GM12878 (cell line): ENCODE data around the gene THRB. TPM values are rescaled to one million over a fixed set of nuclear protein-coding genes. Genes with fewer than 3 reads are reported as not detected.

Experiments
- ATAC-seq: fragments of 200-7000 bp; cut with Tn5 transposase; 3 replicates; pipeline ENCODE4 v1.9.1; 2020; ENCODE audit warnings: mild to moderate bottlenecking, moderate library complexity
- BruUV-seq: library from RNA; stranded (reverse); fragments of 400-500 nt; replicated peaks from 2 replicates; lab custom pipeline; 2021; lab: Mats Ljungman, UMichigan
- CTCF ChIA-PET: fragments of 300-600 bp; sonication (Branson Sonifier 250); formaldehyde crosslinking; extraction: SDS; loops from one replicate; lab custom pipeline; 2021; ENCODE audit warnings: inconsistent platforms; lab: Yijun Ruan, JAX
- POLR2A ChIA-PET: fragments of 350-600 bp; formaldehyde crosslinking; extraction: SDS; loops from one replicate; lab custom pipeline; 2021; ENCODE audit warnings: inconsistent platforms; lab: Charles Lee
- RAD21 ChIA-PET: fragments of 300-600 bp; sonication (Branson Sonifier 250); formaldehyde crosslinking; loops from one replicate; lab custom pipeline; 2023; ENCODE audit warnings: antibody characterized with exemption; ENCODE audit not compliant: unreplicated experiment; lab: Charles Lee
- SMC1A ChIA-PET: fragments of 300-600 bp; sonication (Branson Sonifier 250); formaldehyde crosslinking; loops from one replicate; lab custom pipeline; 2023; ENCODE audit not compliant: unreplicated experiment, uncharacterized antibody; lab: Charles Lee
- DNase-seq: peaks from one replicate; pipeline ENCODE4 v3.0.0-alpha.2; 2011; ENCODE audit warnings: low read depth, low spot score
- FAIRE-seq: peaks from 3 replicates; lab custom pipeline; 2011; peaks lifted over from hg19 to GRCh38; lab: Jason Lieb, UNC
- H2AFZ ChIP-seq: 2 replicates; pipeline ENCODE4 v1.6.0; 2011; ENCODE audit warnings: low read depth, low read length, control low read depth; ENCODE audit not compliant: control insufficient read depth
- H3K27ac ChIP-seq: 2 replicates; pipeline ENCODE4 v1.5.1; 2011; ENCODE audit warnings: control low read depth; ENCODE audit not compliant: control insufficient read depth, insufficient read depth
- H3K27me3 ChIP-seq, 2 experiments: replicated peaks in 1 of 2; 2 replicates each; pipeline versions ENCODE4 v1.6.0 to v1.6.1; 2011; ENCODE audit warnings: low read length in 1 of 2; ENCODE audit not compliant: control insufficient read depth in 2 of 2, insufficient read depth in 2 of 2
- H3K36me3 ChIP-seq, 2 experiments: 2 replicates each; pipeline ENCODE4 v1.5.1; 2011; ENCODE audit warnings: low read length in 1 of 2; ENCODE audit not compliant: control insufficient read depth in 2 of 2, insufficient read depth in 2 of 2
- H3K4me1 ChIP-seq: 2 replicates; pipeline ENCODE4 v1.6.1; 2011; ENCODE audit warnings: mild to moderate bottlenecking, low read length, moderate library complexity, mixed read lengths; ENCODE audit not compliant: control insufficient read depth, insufficient read depth
- H3K4me2 ChIP-seq: 2 replicates; pipeline ENCODE4 v1.6.0; 2011; ENCODE audit warnings: control low read depth; ENCODE audit not compliant: control insufficient read depth, insufficient read depth
- H3K4me3 ChIP-seq: fragments of 200-600 bp; sonication (generic); 2 replicates; pipeline ENCODE4 v1.5.1; 2016
- H3K79me2 ChIP-seq: 2 replicates; pipeline ENCODE4 v1.6.0; 2011; ENCODE audit warnings: low read length; ENCODE audit not compliant: control insufficient read depth, insufficient read depth
- H3K9ac ChIP-seq: 2 replicates; pipeline ENCODE4 v1.8.0; 2011; ENCODE audit warnings: low read length, control low read depth, mixed read lengths; ENCODE audit not compliant: control insufficient read depth, insufficient read depth
- H3K9me3 ChIP-seq: replicated peaks from 3 replicates; pipeline ENCODE4 v1.5.1; 2011; ENCODE audit warnings: mild to moderate bottlenecking, low read length; ENCODE audit not compliant: control insufficient read depth, insufficient read depth
- H4K20me1 ChIP-seq: 2 replicates; pipeline ENCODE4 v1.6.0; 2011; ENCODE audit not compliant: control insufficient read depth, insufficient read depth
- CHD2 ChIP-seq: IDR thresholded peaks from 2 replicates; pipeline ENCODE4 v1.6.1; 2011; ENCODE audit warnings: low read depth, low read length, improper control_type of control experiment, borderline replicate concordance
- DPF2 ChIP-seq: fragments of 450-650 bp; IDR thresholded peaks from 2 replicates; pipeline ENCODE4 v1.6.1; 2017; ENCODE audit warnings: mild to moderate bottlenecking
- HDAC2 ChIP-seq: fragments of 200-600 bp; sonication (generic); IDR thresholded peaks from 2 replicates; pipeline ENCODE4 v1.6.1; 2017
- MEF2A ChIP-seq: IDR thresholded peaks from 2 replicates; pipeline ENCODE4 v1.6.1; 2011; ENCODE audit warnings: low read depth, mild to moderate bottlenecking, low read length, moderate library complexity; ENCODE audit not compliant: insufficient read depth
- MXI1 ChIP-seq: fragments of 150-350 bp; IDR thresholded peaks from 2 replicates; pipeline ENCODE4 v1.6.1; 2011; ENCODE audit warnings: low read depth, mild to moderate bottlenecking, inconsistent platforms, low read length, improper control_type of control experiment
- NFXL1 ChIP-seq: fragments of 450-650 bp; IDR thresholded peaks from 2 replicates; pipeline ENCODE4 v1.6.1; 2017; ENCODE audit warnings: antibody characterized with exemption, mild to moderate bottlenecking, borderline replicate concordance
- NFYA ChIP-seq: IDR thresholded peaks from 2 replicates; pipeline ENCODE4 v1.6.1; 2011; ENCODE audit warnings: low read depth, mild to moderate bottlenecking, low read length, improper control_type of control experiment, borderline replicate concordance
- SPI1 ChIP-seq: IDR thresholded peaks from 2 replicates; pipeline ENCODE4 v1.6.1; 2011; ENCODE audit warnings: low read depth, mild to moderate bottlenecking, low read length, moderate library complexity, borderline replicate concordance; ENCODE audit not compliant: insufficient read depth
- SREBF1 ChIP-seq: IDR thresholded peaks from 2 replicates; pipeline ENCODE4 v1.6.1; 2012; ENCODE audit warnings: mild to moderate bottlenecking, low read length
- SRF ChIP-seq, 2 experiments: IDR thresholded peaks; 2 replicates each; pipeline ENCODE4 v1.6.1; 2011; ENCODE audit warnings: low read depth in 2 of 2, low read length in 2 of 2, mild to moderate bottlenecking in 1 of 2, moderate library complexity in 1 of 2
- TAF1 ChIP-seq: IDR thresholded peaks from 2 replicates; pipeline ENCODE4 v1.6.1; 2011; ENCODE audit warnings: mild to moderate bottlenecking, low read depth, low read length, borderline replicate concordance
- TCF3 ChIP-seq: IDR thresholded peaks from 2 replicates; pipeline ENCODE4 v1.6.1; 2012; ENCODE audit warnings: low read depth, mild to moderate bottlenecking, low read length, borderline replicate concordance; ENCODE audit not compliant: insufficient read depth
- ZNF274 ChIP-seq: IDR thresholded peaks from one replicate; pipeline ENCODE4 v1.8.0; 2011; ENCODE audit not compliant: insufficient read length, insufficient read depth
- WGBS: methylation state at CpG from one replicate; pipeline ENCODE4 v1.1.6; 2016; ENCODE audit warnings: low lambda C conversion rate; ENCODE audit not compliant: insufficient replicate concordance, insufficient coverage; ENCODE audit errors: missing lambda C conversion rate; 5-methylcytosine and 5-hydroxymethylcytosine counted together
- in situ Hi-C: fragments of 300-500 bp; cut with MboI; formaldehyde crosslinking; loops from 9 replicates; pipeline ENCODE4 v1.14.3; 2018; ENCODE audit warnings: mixed read lengths
- intact Hi-C: fragments of 100-400 bp; cut with micrococcal nuclease; formaldehyde crosslinking; loops from one replicate; pipeline ENCODE4 v1.14.2; 2022; ENCODE audit not compliant: unreplicated experiment
- polyA plus RNA-seq, 11 experiments: library from polyadenylated mRNA; depleted of rRNA in 4 of 11; unstranded in 6 of 11; stranded (reverse) in 5 of 11; fragments of >200 nt; fragmentation: Nextera tagmentation in 4 of 11; fragmentation: Illumina TruSeq in 1 of 11; extraction: Ambion mirVana in 4 of 11; extraction: Trizol in 1 of 11; gene quantifications; 1 replicate in 1 of 11; 2 replicates in 10 of 11; pipeline versions ENCODE4 v1.2.1 to v1.2.3, GENCODE V29; 2011 to 2016; ENCODE audit warnings: inconsistent platforms in 2 of 11, missing spikeins in 2 of 11, low read depth in 1 of 11
- total RNA-seq, 4 experiments: library from RNA; depleted of rRNA in 3 of 4; stranded (reverse); fragments of >200 nt in 3 of 4; fragmentation: Illumina TruSeq in 1 of 4; extraction: Trizol in 1 of 4; gene quantifications; 2 replicates each; pipeline versions ENCODE4 v1.2.1 to v1.2.3, GENCODE V29; 2013 to 2021
- TF ChIP-seq, protein P1 (sequence below): IDR thresholded peaks from 2 replicates; pipeline ENCODE4 v1.6.1; 2012; ENCODE audit warnings: improper control_type of control experiment, low read depth, low read length; ENCODE audit not compliant: insufficient replicate concordance
- TF ChIP-seq, protein P2 (sequence below): fragments of 450-650 bp; IDR thresholded peaks from 2 replicates; pipeline ENCODE4 v1.6.1; 2018; ENCODE audit warnings: mild to moderate bottlenecking, low read depth, moderate library complexity; ENCODE audit not compliant: partially characterized antibody

Gene THRB
- total and polyA plus RNA-seq, 10 of the 15 experiments (the other 5 are each of a cell fraction or from before 2014, with no cell fraction given) = 0.05 TPM; not detected in 9

DNA sequence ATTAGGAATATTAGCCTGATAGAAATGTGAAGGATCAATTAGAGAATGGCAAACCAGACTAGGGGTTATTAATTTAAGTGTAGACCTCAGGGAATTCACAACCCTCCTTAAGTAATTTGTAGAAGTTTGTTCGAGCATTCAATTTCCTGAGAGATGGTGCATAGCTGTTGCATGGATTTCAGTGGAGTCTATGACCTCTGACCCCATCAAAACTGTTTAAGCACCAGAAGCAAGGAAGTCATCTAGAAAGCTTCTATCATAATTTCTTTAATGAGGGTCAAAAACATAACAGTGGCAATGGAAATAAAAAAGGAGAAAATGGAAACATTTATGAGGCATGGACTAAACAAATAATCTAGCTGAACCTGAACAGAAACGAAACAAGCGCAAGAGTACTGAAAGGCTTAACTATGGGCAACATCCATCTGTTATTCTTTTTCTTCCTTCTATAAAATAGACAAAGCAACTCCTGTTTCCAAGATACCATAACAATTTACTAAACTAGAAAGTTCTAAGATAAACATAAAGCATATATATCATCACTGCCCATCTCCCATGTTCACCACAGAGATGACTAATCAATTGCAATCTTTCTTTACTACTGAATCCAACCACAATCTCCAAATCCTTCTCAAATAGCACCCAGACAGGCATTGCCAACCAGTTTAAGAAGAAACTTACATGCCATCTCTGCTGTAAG, 151.4 kb downstream of the THRB start (continued):
- no peak for TF ChIP-seq ZNF274
- no peak for TF ChIP-seq SREBF1
- TF ChIP-seq SPI1 = no peak
- TF ChIP-seq CHD2 = no peak
- no peak for TF ChIP-seq DPF2

DNA sequence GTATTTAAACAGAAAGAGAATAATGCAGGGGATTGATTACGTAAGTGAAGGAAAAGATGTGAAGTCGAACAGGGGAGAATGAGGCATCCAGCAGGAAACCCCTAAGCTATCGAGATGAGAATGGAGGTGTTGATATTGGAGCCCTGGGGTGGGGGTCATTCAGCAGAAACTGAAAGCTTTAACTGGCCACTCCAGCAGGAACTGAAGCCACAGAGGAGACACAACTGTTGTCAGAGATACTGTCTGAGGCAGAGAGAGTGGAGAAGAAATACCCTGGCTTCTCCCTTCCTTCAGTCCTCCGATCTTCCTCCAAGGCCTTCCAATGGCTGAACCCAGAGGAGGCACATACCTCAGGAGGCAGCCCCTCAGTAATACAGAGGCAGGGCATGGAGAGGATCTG, 152.4 kb downstream of the THRB start:
- RAD21 ChIA-PET = no interaction called here
- Histone ChIP-seq H3K27ac (no peak overlapping the region), H3K9ac (no peak overlapping the region), H3K4me1 (no peaks in the 10 kb centered on the region), H3K4me2 (no peak overlapping the region), H3K4me3 (no peak overlapping the region), H3K79me2 (no peaks in the 10 kb centered on the region), H3K9me3 (no peaks in the 10 kb centered on the region), H3K36me3 (no peaks in the 10 kb centered on the region), H3K27me3 (no peaks in the 10 kb centered on the region; a peak in 2 of 4 replicates), H4K20me1 (no peaks in the 10 kb centered on the region), H2AFZ (no peak overlapping the region)
- ATAC-seq = no peak
- POLR2A ChIA-PET = no interaction called here
- DNase-seq = no peak
- FAIRE-seq = no peak
- CTCF ChIA-PET = no interaction called here
- intact Hi-C loops = no loop called here
- 30% methylated on average over 4 of the region's 4 CpGs for WGBS
- in situ Hi-C loops = no loop called here
- no TSS peak for BruUV-seq
- SMC1A ChIA-PET = no interaction called here
- no peak for TF ChIP-seq CHD2
- no peak for TF ChIP-seq MXI1
- no peak for TF ChIP-seq MEF2A
- TF ChIP-seq HDAC2 = no peak
- no peak for TF ChIP-seq SRF (IDR thresholded peaks at IDR 0.05; ENCODE audit: low read depth in 2 of 2, low read length in 2 of 2)
- no peak for TF ChIP-seq TCF3
- no peak for TF ChIP-seq NFYA
- no peak for TF ChIP-seq NFXL1
- TF ChIP-seq, protein P1, sequence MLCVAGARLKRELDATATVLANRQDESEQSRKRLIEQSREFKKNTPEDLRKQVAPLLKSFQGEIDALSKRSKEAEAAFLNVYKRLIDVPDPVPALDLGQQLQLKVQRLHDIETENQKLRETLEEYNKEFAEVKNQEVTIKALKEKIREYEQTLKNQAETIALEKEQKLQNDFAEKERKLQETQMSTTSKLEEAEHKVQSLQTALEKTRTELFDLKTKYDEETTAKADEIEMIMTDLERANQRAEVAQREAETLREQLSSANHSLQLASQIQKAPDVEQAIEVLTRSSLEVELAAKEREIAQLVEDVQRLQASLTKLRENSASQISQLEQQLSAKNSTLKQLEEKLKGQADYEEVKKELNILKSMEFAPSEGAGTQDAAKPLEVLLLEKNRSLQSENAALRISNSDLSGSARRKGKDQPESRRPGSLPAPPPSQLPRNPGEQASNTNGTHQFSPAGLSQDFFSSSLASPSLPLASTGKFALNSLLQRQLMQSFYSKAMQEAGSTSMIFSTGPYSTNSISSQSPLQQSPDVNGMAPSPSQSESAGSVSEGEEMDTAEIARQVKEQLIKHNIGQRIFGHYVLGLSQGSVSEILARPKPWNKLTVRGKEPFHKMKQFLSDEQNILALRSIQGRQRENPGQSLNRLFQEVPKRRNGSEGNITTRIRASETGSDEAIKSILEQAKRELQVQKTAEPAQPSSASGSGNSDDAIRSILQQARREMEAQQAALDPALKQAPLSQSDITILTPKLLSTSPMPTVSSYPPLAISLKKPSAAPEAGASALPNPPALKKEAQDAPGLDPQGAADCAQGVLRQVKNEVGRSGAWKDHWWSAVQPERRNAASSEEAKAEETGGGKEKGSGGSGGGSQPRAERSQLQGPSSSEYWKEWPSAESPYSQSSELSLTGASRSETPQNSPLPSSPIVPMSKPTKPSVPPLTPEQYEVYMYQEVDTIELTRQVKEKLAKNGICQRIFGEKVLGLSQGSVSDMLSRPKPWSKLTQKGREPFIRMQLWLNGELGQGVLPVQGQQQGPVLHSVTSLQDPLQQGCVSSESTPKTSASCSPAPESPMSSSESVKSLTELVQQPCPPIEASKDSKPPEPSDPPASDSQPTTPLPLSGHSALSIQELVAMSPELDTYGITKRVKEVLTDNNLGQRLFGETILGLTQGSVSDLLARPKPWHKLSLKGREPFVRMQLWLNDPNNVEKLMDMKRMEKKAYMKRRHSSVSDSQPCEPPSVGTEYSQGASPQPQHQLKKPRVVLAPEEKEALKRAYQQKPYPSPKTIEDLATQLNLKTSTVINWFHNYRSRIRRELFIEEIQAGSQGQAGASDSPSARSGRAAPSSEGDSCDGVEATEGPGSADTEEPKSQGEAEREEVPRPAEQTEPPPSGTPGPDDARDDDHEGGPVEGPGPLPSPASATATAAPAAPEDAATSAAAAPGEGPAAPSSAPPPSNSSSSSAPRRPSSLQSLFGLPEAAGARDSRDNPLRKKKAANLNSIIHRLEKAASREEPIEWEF = no peak
- TF ChIP-seq, protein P2, sequence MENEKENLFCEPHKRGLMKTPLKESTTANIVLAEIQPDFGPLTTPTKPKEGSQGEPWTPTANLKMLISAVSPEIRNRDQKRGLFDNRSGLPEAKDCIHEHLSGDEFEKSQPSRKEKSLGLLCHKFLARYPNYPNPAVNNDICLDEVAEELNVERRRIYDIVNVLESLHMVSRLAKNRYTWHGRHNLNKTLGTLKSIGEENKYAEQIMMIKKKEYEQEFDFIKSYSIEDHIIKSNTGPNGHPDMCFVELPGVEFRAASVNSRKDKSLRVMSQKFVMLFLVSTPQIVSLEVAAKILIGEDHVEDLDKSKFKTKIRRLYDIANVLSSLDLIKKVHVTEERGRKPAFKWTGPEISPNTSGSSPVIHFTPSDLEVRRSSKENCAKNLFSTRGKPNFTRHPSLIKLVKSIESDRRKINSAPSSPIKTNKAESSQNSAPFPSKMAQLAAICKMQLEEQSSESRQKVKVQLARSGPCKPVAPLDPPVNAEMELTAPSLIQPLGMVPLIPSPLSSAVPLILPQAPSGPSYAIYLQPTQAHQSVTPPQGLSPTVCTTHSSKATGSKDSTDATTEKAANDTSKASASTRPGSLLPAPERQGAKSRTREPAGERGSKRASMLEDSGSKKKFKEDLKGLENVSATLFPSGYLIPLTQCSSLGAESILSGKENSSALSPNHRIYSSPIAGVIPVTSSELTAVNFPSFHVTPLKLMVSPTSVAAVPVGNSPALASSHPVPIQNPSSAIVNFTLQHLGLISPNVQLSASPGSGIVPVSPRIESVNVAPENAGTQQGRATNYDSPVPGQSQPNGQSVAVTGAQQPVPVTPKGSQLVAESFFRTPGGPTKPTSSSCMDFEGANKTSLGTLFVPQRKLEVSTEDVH = no peak
- TF ChIP-seq TAF1 = no peak
